H1 (cell line): ENCODE data around the gene OSBPL6.

Experiments used
- JUN ChIP-seq: IDR thresholded peaks from 2 replicates; pipeline ENCODE4 v1.6.1; 2011; ENCODE audit warnings: low read depth, mild to moderate bottlenecking, improper control_type of control experiment, low read length
- SP1 ChIP-seq: IDR thresholded peaks from 2 replicates; pipeline ENCODE4 v1.6.1; 2011; ENCODE audit warnings: low read depth, low read length
- TEAD4 ChIP-seq: IDR thresholded peaks from 2 replicates; pipeline ENCODE4 v1.6.1; 2012; ENCODE audit warnings: low read depth, low read length, inconsistent platforms, mixed read lengths
- YY1 ChIP-seq: IDR thresholded peaks from 2 replicates; pipeline ENCODE4 v1.6.1; 2011; ENCODE audit warnings: low read depth, mild to moderate bottlenecking, low read length
- TF ChIP-seq, protein P1 (sequence below), 3 experiments: IDR thresholded peaks; 1 replicate in 2 of 3; 2 replicates in 1 of 3; pipeline versions ENCODE4 v1.5.1 to v1.6.1; 2011; ENCODE audit warnings: low read length in 3 of 3, mild to moderate bottlenecking in 3 of 3, inconsistent platforms in 2 of 3, low read depth in 1 of 3, moderate library complexity in 1 of 3; ENCODE audit not compliant: insufficient read depth in 1 of 3; ENCODE audit errors: control extremely low read depth in 1 of 3

DNA sequence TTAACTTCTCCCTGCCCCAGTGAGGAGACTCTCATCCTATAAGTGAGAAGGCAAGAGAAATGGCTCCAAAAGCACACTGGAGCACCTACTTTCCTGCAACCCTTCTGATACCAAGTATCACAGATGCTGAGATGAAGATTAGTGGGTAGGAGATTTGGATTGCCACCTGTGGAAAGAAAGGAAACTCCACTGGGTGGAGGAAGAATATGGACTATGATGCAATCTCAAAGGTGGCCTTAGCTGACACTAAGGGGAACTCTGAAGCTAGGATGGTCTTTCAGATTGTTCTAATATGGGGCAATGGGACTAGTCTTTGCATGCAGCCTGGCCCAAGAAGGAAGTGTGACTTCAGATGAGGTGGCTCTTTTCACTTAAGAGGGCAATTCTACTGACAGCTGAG, 235.0 kb downstream of the OSBPL6 start:
- TF ChIP-seq SP1: no peak
- no peak for TF ChIP-seq JUN
- TF ChIP-seq TEAD4: no peak
- TF ChIP-seq, protein P1, sequence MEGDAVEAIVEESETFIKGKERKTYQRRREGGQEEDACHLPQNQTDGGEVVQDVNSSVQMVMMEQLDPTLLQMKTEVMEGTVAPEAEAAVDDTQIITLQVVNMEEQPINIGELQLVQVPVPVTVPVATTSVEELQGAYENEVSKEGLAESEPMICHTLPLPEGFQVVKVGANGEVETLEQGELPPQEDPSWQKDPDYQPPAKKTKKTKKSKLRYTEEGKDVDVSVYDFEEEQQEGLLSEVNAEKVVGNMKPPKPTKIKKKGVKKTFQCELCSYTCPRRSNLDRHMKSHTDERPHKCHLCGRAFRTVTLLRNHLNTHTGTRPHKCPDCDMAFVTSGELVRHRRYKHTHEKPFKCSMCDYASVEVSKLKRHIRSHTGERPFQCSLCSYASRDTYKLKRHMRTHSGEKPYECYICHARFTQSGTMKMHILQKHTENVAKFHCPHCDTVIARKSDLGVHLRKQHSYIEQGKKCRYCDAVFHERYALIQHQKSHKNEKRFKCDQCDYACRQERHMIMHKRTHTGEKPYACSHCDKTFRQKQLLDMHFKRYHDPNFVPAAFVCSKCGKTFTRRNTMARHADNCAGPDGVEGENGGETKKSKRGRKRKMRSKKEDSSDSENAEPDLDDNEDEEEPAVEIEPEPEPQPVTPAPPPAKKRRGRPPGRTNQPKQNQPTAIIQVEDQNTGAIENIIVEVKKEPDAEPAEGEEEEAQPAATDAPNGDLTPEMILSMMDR (IDR thresholded peaks at IDR 0.05; ENCODE audit: control extremely low read depth in 1 of 3, insufficient read depth in 1 of 3, low read depth in 1 of 3, low read length in 3 of 3): no peak
- TF ChIP-seq YY1: no peak
